Measurements from ENCODE around the gene DNM3. TPM values are rescaled to one million over a fixed set of nuclear protein-coding genes. Genes with fewer than 3 reads are reported as not detected.

The DNM3 gene
- total RNA-seq, 1 donor = 0.72 TPM

- no peaks in the 10 kb centered on the region for H3K9me3 ChIP-seq (ENCODE audit: low read depth, low read length)
- no peaks in the 10 kb centered on the region for H3K27me3 ChIP-seq (ENCODE audit: insufficient read depth, low read length)
- DNase-seq (ENCODE audit: insufficient read length, low spot score, missing footprints) = no peak
- no peak for TF ChIP-seq CTCF (IDR thresholded peaks at IDR 0.05; ENCODE audit: extremely low read depth, low read depth, low read length)
- no peak overlapping the region for H3K4me3 ChIP-seq (ENCODE audit: insufficient read depth, low read length)
- H3K36me3 ChIP-seq (ENCODE audit: insufficient read depth, low read length) = no peaks in the 10 kb centered on the region
- H3K27ac ChIP-seq (ENCODE audit: low read depth, low read length) = no peak overlapping the region
- no peak overlapping the region for H3K4me2 ChIP-seq (ENCODE audit: insufficient read depth, low read length)
- no peaks in the 10 kb centered on the region for H3K79me2 ChIP-seq (ENCODE audit: insufficient read depth, low read length)
- no peaks in the 10 kb centered on the region for H4K20me1 ChIP-seq (ENCODE audit: insufficient read depth, low read length)
- H3K4me1 ChIP-seq (ENCODE audit: insufficient read depth, low read length) = no peaks in the 10 kb centered on the region
- no peak overlapping the region for H2AFZ ChIP-seq (ENCODE audit: low read length)
These were observed 580.8 kb downstream of the DNM3 start for GRCh38 chr1:172421974-172422604.

DNA sequence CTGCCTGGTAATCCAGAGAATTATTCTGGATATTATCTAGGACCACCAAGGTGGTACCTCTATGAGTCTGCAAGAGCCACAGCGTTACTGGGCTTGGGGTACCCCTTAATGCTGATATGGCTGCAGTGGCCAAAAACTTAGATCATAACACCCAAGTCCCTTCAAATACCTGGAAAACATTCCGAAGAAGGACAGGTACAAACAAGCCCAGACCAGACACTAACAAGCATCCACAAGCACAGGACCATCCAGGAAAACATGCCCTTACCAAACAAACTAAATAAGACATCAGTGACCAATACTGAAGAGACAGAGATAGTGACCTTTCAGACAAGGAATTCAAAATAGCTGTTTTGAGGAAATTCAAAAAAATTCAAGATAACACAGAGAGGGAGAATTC is 582.0 kb downstream of the DNM3 start:
- H3K4me2 ChIP-seq (ENCODE audit: insufficient read depth, low read length) = no peak overlapping the region
- no peaks in the 10 kb centered on the region for H3K79me2 ChIP-seq (ENCODE audit: insufficient read depth, low read length)
- no peak overlapping the region for H3K4me3 ChIP-seq (ENCODE audit: insufficient read depth, low read length)
- no peaks in the 10 kb centered on the region for H4K20me1 ChIP-seq (ENCODE audit: insufficient read depth, low read length)
- no peak for TF ChIP-seq CTCF (IDR thresholded peaks at IDR 0.05; ENCODE audit: extremely low read depth, low read depth, low read length)
- no peak overlapping the region for H3K27ac ChIP-seq (ENCODE audit: low read depth, low read length)
- H3K27me3 ChIP-seq (ENCODE audit: insufficient read depth, low read length) = no peaks in the 10 kb centered on the region
- H3K36me3 ChIP-seq (ENCODE audit: insufficient read depth, low read length) = no peaks in the 10 kb centered on the region
- no peaks in the 10 kb centered on the region for H3K9me3 ChIP-seq (ENCODE audit: low read depth, low read length)
- no peaks in the 10 kb centered on the region for H3K4me1 ChIP-seq (ENCODE audit: insufficient read depth, low read length)
- DNase-seq (ENCODE audit: insufficient read length, low spot score, missing footprints) = no peak
- H2AFZ ChIP-seq (ENCODE audit: low read length) = no peak overlapping the region

DNA sequence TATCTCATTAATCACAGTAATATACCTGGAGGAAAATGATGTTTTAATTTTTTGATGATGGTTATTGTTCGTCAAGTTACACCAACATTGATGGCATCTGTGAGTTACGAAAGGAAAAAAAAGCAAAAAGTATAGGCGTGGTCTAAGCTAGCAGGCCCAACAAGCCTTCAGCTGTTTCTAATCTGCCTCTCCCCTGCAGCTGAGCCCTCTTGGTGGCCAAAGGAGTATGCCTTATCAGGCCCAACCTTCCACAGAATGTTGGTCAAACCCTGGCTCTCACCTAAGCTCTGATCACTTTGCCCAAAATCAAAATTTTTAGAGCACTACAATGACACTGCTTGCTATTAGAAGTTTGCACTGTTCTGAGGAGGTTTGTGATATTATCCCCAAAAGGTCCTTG is 584.0 kb downstream of the DNM3 start:
- H2AFZ ChIP-seq (ENCODE audit: low read length) = no peak overlapping the region
- no peak overlapping the region for H3K4me2 ChIP-seq (ENCODE audit: insufficient read depth, low read length)
- no peaks in the 10 kb centered on the region for H3K27me3 ChIP-seq (ENCODE audit: insufficient read depth, low read length)
- no peak for DNase-seq (ENCODE audit: insufficient read length, low spot score, missing footprints)
- no peak for TF ChIP-seq CTCF (IDR thresholded peaks at IDR 0.05; ENCODE audit: extremely low read depth, low read depth, low read length)
- H4K20me1 ChIP-seq (ENCODE audit: insufficient read depth, low read length) = no peaks in the 10 kb centered on the region
- no peaks in the 10 kb centered on the region for H3K36me3 ChIP-seq (ENCODE audit: insufficient read depth, low read length)
- H3K9me3 ChIP-seq (ENCODE audit: low read depth, low read length) = no peaks in the 10 kb centered on the region
- H3K4me3 ChIP-seq (ENCODE audit: insufficient read depth, low read length) = no peak overlapping the region
- H3K79me2 ChIP-seq (ENCODE audit: insufficient read depth, low read length) = no peaks in the 10 kb centered on the region
- no peak overlapping the region for H3K27ac ChIP-seq (ENCODE audit: low read depth, low read length)
- no peaks in the 10 kb centered on the region for H3K4me1 ChIP-seq (ENCODE audit: insufficient read depth, low read length)

GRCh38 chr1:172427191-172427590 is 585.9 kb downstream of the DNM3 start:
- no peaks in the 10 kb centered on the region for H3K79me2 ChIP-seq (ENCODE audit: insufficient read depth, low read length)
- no peaks in the 10 kb centered on the region for H3K36me3 ChIP-seq (ENCODE audit: insufficient read depth, low read length)
- no peak for DNase-seq (ENCODE audit: insufficient read length, low spot score, missing footprints)
- TF ChIP-seq CTCF (IDR thresholded peaks at IDR 0.05; ENCODE audit: extremely low read depth, low read depth, low read length) = no peak
- no peaks in the 10 kb centered on the region for H3K9me3 ChIP-seq (ENCODE audit: low read depth, low read length)
- no peaks in the 10 kb centered on the region for H3K4me1 ChIP-seq (ENCODE audit: insufficient read depth, low read length)
- no peak overlapping the region for H3K4me3 ChIP-seq (ENCODE audit: insufficient read depth, low read length)
- no peak overlapping the region for H2AFZ ChIP-seq (ENCODE audit: low read length)
- H3K4me2 ChIP-seq (ENCODE audit: insufficient read depth, low read length) = no peak overlapping the region
- H4K20me1 ChIP-seq (ENCODE audit: insufficient read depth, low read length) = no peaks in the 10 kb centered on the region
- no peaks in the 10 kb centered on the region for H3K27me3 ChIP-seq (ENCODE audit: insufficient read depth, low read length)
- H3K27ac ChIP-seq (ENCODE audit: low read depth, low read length) = no peak overlapping the region

Measured in osteoblast (primary cell).